H1 (cell line): ENCODE results near the gene ADPRM. TPM values are rescaled to one million over a fixed set of nuclear protein-coding genes. Genes with fewer than 3 reads are reported as not detected.

ENCODE experiments used
- USF2 ChIP-seq: IDR thresholded peaks from 2 replicates; pipeline ENCODE4 v1.6.1; 2011; ENCODE audit warnings: low read length, improper control_type of control experiment
- polyA plus RNA-seq, 7 experiments: library from polyadenylated mRNA; depleted of rRNA in 3 of 7; stranded (reverse) in 5 of 7; unstranded in 2 of 7; fragments of >200 nt in 5 of 7; fragments of 200-250 nt in 2 of 7; gene quantifications; 1 replicate in 5 of 7; 2 replicates in 1 of 7; 4 replicates in 1 of 7; pipeline versions ENCODE4 v1.2.1 to v1.2.3, GENCODE V29; 2011 to 2013; ENCODE audit warnings: missing spikeins in 2 of 7, mixed read lengths in 2 of 7
- total RNA-seq: library from RNA; stranded (reverse); fragmentation: NEBNext Ultra II Directional; extraction: Animal tissue kit (Norgen Biotek cat#: 25700); gene quantifications from 2 replicates; pipeline ENCODE4 v1.2.1, GENCODE V29; 2021

ADPRM gene
- total and polyA plus RNA-seq, 2 of the 8 experiments (the other 6 are each of a cell fraction or from before 2014, with no cell fraction given): 6.7 to 7.9 TPM

GRCh38 chr17:10741416-10742135 lies 44.2 kb downstream of the ADPRM start (continued):
- TF ChIP-seq USF2: no peak
- TF ChIP-seq, all 59 proteins: peak for 0
